ENCODE measurements around the gene R3HDM2.
A peak's percentile ranks its signal among the peaks of the same experiment; 100 is the strongest.
"Not testable (repeated sequence)": the region's sequence is repeated elsewhere in the genome, so short reads cannot be mapped to it uniquely, and the experiment has no call there.

R3HDM2 gene

GRCh38 chr12:57416039-57416996 lies 14.5 kb downstream of the R3HDM2 start:
- Mint-ChIP-seq H3K36me3 (ENCODE audit: low read depth) (peaks cover 30% of the 10 kb centered on the region), H3K9me3 (no peaks in the 10 kb centered on the region), H3K27ac (no peak overlapping the region), H3K27me3 (ENCODE audit: low read depth, poor library complexity) (no peaks in the 10 kb centered on the region), H3K4me3 (no peak overlapping the region), H3K4me1 (peaks cover 15% of the 10 kb centered on the region)
- TF ChIP-seq, protein P1, sequence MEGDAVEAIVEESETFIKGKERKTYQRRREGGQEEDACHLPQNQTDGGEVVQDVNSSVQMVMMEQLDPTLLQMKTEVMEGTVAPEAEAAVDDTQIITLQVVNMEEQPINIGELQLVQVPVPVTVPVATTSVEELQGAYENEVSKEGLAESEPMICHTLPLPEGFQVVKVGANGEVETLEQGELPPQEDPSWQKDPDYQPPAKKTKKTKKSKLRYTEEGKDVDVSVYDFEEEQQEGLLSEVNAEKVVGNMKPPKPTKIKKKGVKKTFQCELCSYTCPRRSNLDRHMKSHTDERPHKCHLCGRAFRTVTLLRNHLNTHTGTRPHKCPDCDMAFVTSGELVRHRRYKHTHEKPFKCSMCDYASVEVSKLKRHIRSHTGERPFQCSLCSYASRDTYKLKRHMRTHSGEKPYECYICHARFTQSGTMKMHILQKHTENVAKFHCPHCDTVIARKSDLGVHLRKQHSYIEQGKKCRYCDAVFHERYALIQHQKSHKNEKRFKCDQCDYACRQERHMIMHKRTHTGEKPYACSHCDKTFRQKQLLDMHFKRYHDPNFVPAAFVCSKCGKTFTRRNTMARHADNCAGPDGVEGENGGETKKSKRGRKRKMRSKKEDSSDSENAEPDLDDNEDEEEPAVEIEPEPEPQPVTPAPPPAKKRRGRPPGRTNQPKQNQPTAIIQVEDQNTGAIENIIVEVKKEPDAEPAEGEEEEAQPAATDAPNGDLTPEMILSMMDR (IDR thresholded peaks at IDR 0.05): no peak
- no peak for DNase-seq

- no peak for DNase-seq
- H3K4me1 Mint-ChIP-seq: peaks cover 14% of the 10 kb centered on the region
- H3K27me3 Mint-ChIP-seq (ENCODE audit: low read depth, poor library complexity): no peaks in the 10 kb centered on the region
- H3K27ac Mint-ChIP-seq: no peak overlapping the region
- H3K36me3 Mint-ChIP-seq (ENCODE audit: low read depth): peaks cover 23% of the 10 kb centered on the region
- no peaks in the 10 kb centered on the region for H3K9me3 Mint-ChIP-seq
- TF ChIP-seq, protein P1 (IDR thresholded peaks at IDR 0.05): no peak
- no peak overlapping the region for H3K4me3 Mint-ChIP-seq
Measured at GRCh38 chr12:57415088-57415487, 15.8 kb downstream of the R3HDM2 start.

DNA sequence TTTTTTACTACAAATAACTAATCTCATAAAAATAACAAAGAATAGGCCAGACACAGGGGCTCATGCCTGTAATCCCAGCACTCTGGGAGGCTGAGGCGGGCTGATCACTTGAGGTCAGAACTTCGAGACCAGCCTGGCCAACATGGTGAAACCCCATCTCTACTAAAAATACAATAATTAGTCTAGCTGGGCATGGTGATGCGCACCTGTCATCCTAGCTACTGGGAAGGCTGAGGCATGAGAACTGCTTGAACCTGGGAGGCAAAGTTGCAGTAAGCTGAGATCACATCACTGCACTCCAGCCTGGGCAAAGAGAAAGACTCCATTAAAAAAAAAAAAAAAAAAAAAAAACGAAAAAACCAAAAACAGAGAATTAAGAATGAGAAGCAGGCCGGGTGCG lies 16.7 kb downstream of the R3HDM2 start:
- H3K4me1 Mint-ChIP-seq: peaks cover 17% of the 10 kb centered on the region
- H3K27ac Mint-ChIP-seq: not testable (repeated sequence)

DNA sequence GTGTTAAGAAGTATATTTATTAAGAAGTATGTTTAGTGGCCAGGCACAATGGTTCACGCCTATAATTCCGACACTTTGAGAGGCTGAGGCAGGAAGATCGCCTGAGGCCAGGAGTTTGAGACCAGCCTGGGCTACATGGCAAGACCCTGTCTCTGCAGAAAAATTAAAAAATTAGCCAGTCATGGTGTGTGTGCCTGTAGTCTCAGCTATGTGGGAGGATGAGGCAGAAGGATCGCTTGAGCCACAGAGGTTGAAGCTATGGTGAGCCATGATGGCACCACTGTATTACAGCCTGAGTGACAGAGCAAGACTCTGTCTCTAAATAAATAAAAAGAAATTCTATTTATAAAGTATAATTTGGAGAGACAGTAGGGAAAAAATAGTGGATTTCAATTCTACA lies 20.3 kb downstream of the R3HDM2 start:
- Mint-ChIP-seq H3K36me3 (ENCODE audit: low read depth) (peaks cover 18% of the 10 kb centered on the region), H3K27ac (peak overlapping the region; percentile 81), H3K27me3 (ENCODE audit: low read depth, poor library complexity) (no peaks in the 10 kb centered on the region), H3K4me1 (peaks cover 12% of the 10 kb centered on the region), H3K4me3 (no peak overlapping the region), H3K9me3 (no peaks in the 10 kb centered on the region)
- TF ChIP-seq, protein P1 (IDR thresholded peaks at IDR 0.05): no peak
- DNase-seq: no peak

More for the DNA sequence above, 16.7 kb downstream of the R3HDM2 start:
- H3K9me3 Mint-ChIP-seq; H3K27me3 Mint-ChIP-seq (ENCODE audit: low read depth, poor library complexity); DNase-seq; H3K4me3 Mint-ChIP-seq: not testable (repeated sequence)
- peaks cover 16% of the 10 kb centered on the region for H3K36me3 Mint-ChIP-seq (ENCODE audit: low read depth)

DNA sequence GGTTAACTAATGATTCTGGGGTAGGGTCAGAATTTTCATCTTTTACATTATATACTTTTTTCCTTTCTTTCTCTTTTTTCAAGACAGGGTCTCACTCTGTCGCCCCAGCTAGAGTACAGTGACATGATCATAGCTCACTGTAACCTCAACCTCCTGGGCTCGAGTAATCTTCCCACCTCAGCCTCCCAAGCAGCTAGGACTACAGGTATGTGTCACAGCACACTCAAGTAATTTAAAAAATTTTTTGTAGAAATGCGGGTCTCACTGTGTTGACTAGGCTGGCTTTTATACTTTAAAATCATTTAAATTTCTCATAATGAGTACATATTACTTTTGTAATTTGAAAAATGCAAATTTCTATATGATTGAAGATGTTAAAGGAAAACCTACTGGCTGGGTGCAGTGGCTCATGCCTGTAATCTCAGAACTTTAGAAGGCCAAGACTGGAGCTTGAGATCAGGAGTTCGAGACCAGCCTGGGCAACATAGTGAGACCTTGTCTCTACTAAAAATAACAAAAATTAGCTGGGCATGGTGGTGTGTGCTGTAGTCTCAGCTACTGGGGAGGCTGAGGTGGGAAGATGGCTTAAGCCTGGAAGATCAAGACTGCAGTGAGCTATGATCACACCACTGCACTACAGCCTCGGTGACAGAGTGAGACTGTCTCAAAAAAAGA lies 25.7 kb downstream of the R3HDM2 start:
- no peak for DNase-seq
- TF ChIP-seq, protein P1 (IDR thresholded peaks at IDR 0.05): no peak
- no peaks in the 10 kb centered on the region for H3K9me3 Mint-ChIP-seq
- peaks cover 3% of the 10 kb centered on the region for H3K4me1 Mint-ChIP-seq
- no peaks in the 10 kb centered on the region for H3K27me3 Mint-ChIP-seq (ENCODE audit: low read depth, poor library complexity)
- peak overlapping the region; percentile 42 for H3K27ac Mint-ChIP-seq
- no peak overlapping the region for H3K4me3 Mint-ChIP-seq
- peaks cover 13% of the 10 kb centered on the region for H3K36me3 Mint-ChIP-seq (ENCODE audit: low read depth)

DNA sequence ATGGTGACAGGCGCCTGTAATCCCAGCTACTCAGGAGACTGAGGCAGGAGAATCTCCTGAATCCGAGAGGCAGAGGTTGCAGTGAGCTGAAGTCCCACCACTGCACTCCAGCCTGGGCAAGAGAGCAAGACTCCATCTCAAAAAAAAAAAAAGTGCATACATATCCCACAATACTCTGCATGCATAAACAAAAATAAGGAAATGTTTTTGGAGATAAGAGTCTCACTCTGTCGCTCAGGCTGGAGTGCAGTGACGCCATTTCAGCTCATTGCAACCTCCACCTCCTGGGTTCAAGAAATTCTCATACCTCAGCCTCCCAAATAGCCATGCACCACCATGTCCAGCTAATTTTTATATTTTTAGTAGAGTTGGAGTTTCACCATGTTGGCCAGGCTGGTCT lies 28.7 kb downstream of the R3HDM2 start:
- not testable (repeated sequence) for H3K27ac Mint-ChIP-seq
- peaks cover 14% of the 10 kb centered on the region for H3K36me3 Mint-ChIP-seq (ENCODE audit: low read depth)

More for the DNA sequence above, 28.7 kb downstream of the R3HDM2 start:
- H3K9me3 Mint-ChIP-seq; H3K4me3 Mint-ChIP-seq; H3K4me1 Mint-ChIP-seq; DNase-seq; H3K27me3 Mint-ChIP-seq (ENCODE audit: low read depth, poor library complexity): not testable (repeated sequence)
